Measurements from ENCODE around the gene PPFIBP2.
"Not testable (repeated sequence)": the region's sequence is repeated elsewhere in the genome, so short reads cannot be mapped to it uniquely, and the experiment has no call there.

Gene PPFIBP2

GRCh38 chr11:7512525-7513233 lies 1.1 kb upstream of the PPFIBP2 start:
- no peak for FAIRE-seq
- no peak for DNase-seq (ENCODE audit: insufficient read length, low spot score)

GRCh38 chr11:7514099-7514591 lies 346 bp downstream of the PPFIBP2 start:
- FAIRE-seq: no peak
- DNase-seq (ENCODE audit: insufficient read length, low spot score): no peak
- TF ChIP-seq POLR2A (IDR thresholded peaks at IDR 0.05; ENCODE audit: low read depth, low read length): no peak

More at GRCh38 chr11:7512525-7513233, 1.1 kb upstream of the PPFIBP2 start:
- TF ChIP-seq POLR2A (IDR thresholded peaks at IDR 0.05; ENCODE audit: low read depth, low read length): no peak

GRCh38 chr11:7515447-7515886 lies 1.7 kb downstream of the PPFIBP2 start:
- DNase-seq (ENCODE audit: insufficient read length, low spot score) (no peak), FAIRE-seq (no peak)
- no peak for TF ChIP-seq POLR2A (IDR thresholded peaks at IDR 0.05; ENCODE audit: low read depth, low read length)

- FAIRE-seq (no peak), DNase-seq (ENCODE audit: insufficient read length, low spot score) (no peak)
- no peak for TF ChIP-seq POLR2A (IDR thresholded peaks at IDR 0.05; ENCODE audit: low read depth, low read length)
These were observed 2.7 kb downstream of the PPFIBP2 start for GRCh38 chr11:7516475-7516874.

- FAIRE-seq; DNase-seq (ENCODE audit: insufficient read length, low spot score): not testable (repeated sequence)
These were observed 3.9 kb downstream of the PPFIBP2 start for GRCh38 chr11:7517743-7518142.

GRCh38 chr11:7518811-7519562 lies 5.2 kb downstream of the PPFIBP2 start:
- FAIRE-seq (no peak), DNase-seq (ENCODE audit: insufficient read length, low spot score) (no peak)
- TF ChIP-seq POLR2A (IDR thresholded peaks at IDR 0.05; ENCODE audit: low read depth, low read length): no peak

- TF ChIP-seq POLR2A (IDR thresholded peaks at IDR 0.05; ENCODE audit: low read depth, low read length): no peak
- FAIRE-seq (no peak), DNase-seq (ENCODE audit: insufficient read length, low spot score) (no peak)
These were observed 6.5 kb downstream of the PPFIBP2 start for GRCh38 chr11:7520011-7520942.

- FAIRE-seq: no peak
These were observed 7.2 kb downstream of the PPFIBP2 start for GRCh38 chr11:7520981-7521487.

GRCh38 chr11:7522121-7522520 lies 8.3 kb downstream of the PPFIBP2 start:
- no peak for DNase-seq (ENCODE audit: insufficient read length, low spot score)
- no peak for TF ChIP-seq POLR2A (IDR thresholded peaks at IDR 0.05; ENCODE audit: low read depth, low read length)
- no peak for FAIRE-seq

More at GRCh38 chr11:7520981-7521487, 7.2 kb downstream of the PPFIBP2 start:
- DNase-seq (ENCODE audit: insufficient read length, low spot score): no peak
- no peak for TF ChIP-seq POLR2A (IDR thresholded peaks at IDR 0.05; ENCODE audit: low read depth, low read length)

- TF ChIP-seq POLR2A (IDR thresholded peaks at IDR 0.05; ENCODE audit: low read depth, low read length): no peak
- DNase-seq (ENCODE audit: insufficient read length, low spot score) (no peak), FAIRE-seq (no peak)
These were observed 8.7 kb downstream of the PPFIBP2 start for GRCh38 chr11:7522546-7522945.

- no peak for TF ChIP-seq POLR2A (IDR thresholded peaks at IDR 0.05; ENCODE audit: low read depth, low read length)
- no peak for FAIRE-seq
- no peak for DNase-seq (ENCODE audit: insufficient read length, low spot score)
These were observed 9.8 kb downstream of the PPFIBP2 start for GRCh38 chr11:7523416-7524210.

GRCh38 chr11:7524462-7525235 lies 10.8 kb downstream of the PPFIBP2 start:
- FAIRE-seq (no peak), DNase-seq (ENCODE audit: insufficient read length, low spot score) (no peak)
- no peak for TF ChIP-seq POLR2A (IDR thresholded peaks at IDR 0.05; ENCODE audit: low read depth, low read length)
